ENCODE data around the gene FABP2.
"Not testable (repeated sequence)": the region's sequence is repeated elsewhere in the genome, so short reads cannot be mapped to it uniquely, and the experiment has no call there.

The FABP2 gene

GRCh38 chr4:119321921-119322687, at the start of gene FABP2:
Gene FABP2, minus strand, starts transcription at chr4:119322138. Its CDS starts 36 bp downstream, at chr4:119322102.
- no peak for DNase-seq (ENCODE audit: low spot score)

GRCh38 chr4:119370951-119371683, 49.2 kb upstream of the FABP2 start:
- DNase-seq (ENCODE audit: low spot score), result not testable (repeated sequence)

- not testable (repeated sequence) for DNase-seq (ENCODE audit: low spot score)
Measured at GRCh38 chr4:119370392-119370791, 48.5 kb upstream of the FABP2 start.

GRCh38 chr4:119366802-119367201, 44.9 kb upstream of the FABP2 start:
- DNase-seq (ENCODE audit: low spot score), result not testable (repeated sequence)

GRCh38 chr4:119364203-119364602, 42.3 kb upstream of the FABP2 start:
- not testable (repeated sequence) for DNase-seq (ENCODE audit: low spot score)

GRCh38 chr4:119363372-119363771, 41.4 kb upstream of the FABP2 start:
- not testable (repeated sequence) for DNase-seq (ENCODE audit: low spot score)

GRCh38 chr4:119362413-119362812, 40.5 kb upstream of the FABP2 start:
- not testable (repeated sequence) for DNase-seq (ENCODE audit: low spot score)

GRCh38 chr4:119359873-119360272, 37.9 kb upstream of the FABP2 start:
- DNase-seq (ENCODE audit: low spot score), result not testable (repeated sequence)

GRCh38 chr4:119356796-119357195, 34.9 kb upstream of the FABP2 start:
- DNase-seq (ENCODE audit: low spot score), result not testable (repeated sequence)

- DNase-seq (ENCODE audit: low spot score), result not testable (repeated sequence)
Measured at GRCh38 chr4:119356041-119356440, 34.1 kb upstream of the FABP2 start.

- DNase-seq (ENCODE audit: low spot score), result not testable (repeated sequence)
Measured at GRCh38 chr4:119353364-119353763, 31.4 kb upstream of the FABP2 start.

- DNase-seq (ENCODE audit: low spot score), result not testable (repeated sequence)
Measured at GRCh38 chr4:119348169-119348568, 26.2 kb upstream of the FABP2 start.

GRCh38 chr4:119343293-119343692, 21.4 kb upstream of the FABP2 start:
- DNase-seq (ENCODE audit: low spot score), result not testable (repeated sequence)

GRCh38 chr4:119339895-119340294, 18.0 kb upstream of the FABP2 start:
- not testable (repeated sequence) for DNase-seq (ENCODE audit: low spot score)

- DNase-seq (ENCODE audit: low spot score), result no peak
Measured at GRCh38 chr4:119337010-119337409, 15.1 kb upstream of the FABP2 start.

- not testable (repeated sequence) for DNase-seq (ENCODE audit: low spot score)
Measured at GRCh38 chr4:119336332-119336979, 14.5 kb upstream of the FABP2 start.

GRCh38 chr4:119329835-119330620, 8.1 kb upstream of the FABP2 start:
- DNase-seq (ENCODE audit: low spot score), result no peak

GRCh38 chr4:119328695-119329094, 6.8 kb upstream of the FABP2 start:
- no peak for DNase-seq (ENCODE audit: low spot score)

- no peak for DNase-seq (ENCODE audit: low spot score)
Measured at GRCh38 chr4:119317990-119318389, 3.9 kb downstream of the FABP2 start.

GRCh38 chr4:119315036-119315435, 6.9 kb downstream of the FABP2 start:
- DNase-seq (ENCODE audit: low spot score), result no peak

- no peak for DNase-seq (ENCODE audit: low spot score)
Measured at GRCh38 chr4:119314356-119314755, 7.6 kb downstream of the FABP2 start.

- DNase-seq (ENCODE audit: low spot score), result no peak
Measured at GRCh38 chr4:119313237-119313636, 8.7 kb downstream of the FABP2 start.

All from left forelimb (tissue), 1 donor.